Dermis blood vessel endothelial cell (primary cell): ENCODE measurements around the gene GATB. TPM values are rescaled to one million over a fixed set of nuclear protein-coding genes. Genes with fewer than 3 reads are reported as not detected.
"Not testable (repeated sequence)": the region's sequence is repeated elsewhere in the genome, so short reads cannot be mapped to it uniquely, and the experiment has no call there.

Source experiments
- DNase-seq: peaks from one replicate; pipeline ENCODE4 v3.0.0; 2010
- total RNA-seq: library from RNA; depleted of rRNA; stranded (reverse); fragments of >200 nt; gene quantifications from 2 replicates; pipeline ENCODE4 v1.2.3, GENCODE V29; 2014

Gene GATB
- total RNA-seq, 1 donor from 2014 or later: 13.4 TPM

DNA sequence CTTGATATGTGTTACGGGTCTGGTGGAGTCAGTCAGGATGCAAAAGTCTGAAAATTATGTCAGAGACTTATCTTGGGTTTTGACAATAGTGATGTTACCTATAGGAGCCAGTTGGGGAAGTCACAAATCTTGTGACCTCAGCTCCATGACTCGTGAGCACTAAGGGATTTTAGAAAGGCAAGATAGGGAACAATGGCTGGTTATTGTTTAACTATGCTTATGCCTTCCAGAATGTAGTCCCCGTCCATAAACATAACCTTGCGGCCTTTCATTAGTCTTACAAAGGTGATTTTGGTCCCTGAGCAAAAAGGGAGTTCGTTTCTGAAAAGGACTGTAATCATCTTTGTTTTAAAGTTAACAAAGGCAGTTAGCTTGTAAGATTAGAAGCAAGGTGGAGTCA lies 23.9 kb upstream of the GATB start:
- no peak for DNase-seq

DNA sequence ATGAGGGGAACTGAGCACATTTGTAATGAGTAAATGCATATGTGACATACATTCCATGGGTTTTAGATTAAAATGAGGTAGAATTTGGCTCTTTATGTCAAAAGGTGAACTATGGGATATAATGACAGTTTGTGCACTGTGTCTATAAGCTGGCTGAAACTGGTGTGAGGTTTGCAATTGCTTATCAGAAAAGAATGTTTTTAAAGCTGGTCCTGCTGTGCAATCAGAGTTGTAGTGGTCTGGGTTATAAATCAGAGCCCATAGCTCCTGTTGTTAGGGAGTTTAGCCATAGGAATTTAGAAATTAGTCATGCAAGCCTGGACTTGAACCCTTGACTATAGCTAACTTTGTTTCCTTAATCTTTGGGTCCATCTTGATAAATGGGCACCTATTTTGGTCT lies 23.1 kb upstream of the GATB start:
- no peak for DNase-seq

DNA sequence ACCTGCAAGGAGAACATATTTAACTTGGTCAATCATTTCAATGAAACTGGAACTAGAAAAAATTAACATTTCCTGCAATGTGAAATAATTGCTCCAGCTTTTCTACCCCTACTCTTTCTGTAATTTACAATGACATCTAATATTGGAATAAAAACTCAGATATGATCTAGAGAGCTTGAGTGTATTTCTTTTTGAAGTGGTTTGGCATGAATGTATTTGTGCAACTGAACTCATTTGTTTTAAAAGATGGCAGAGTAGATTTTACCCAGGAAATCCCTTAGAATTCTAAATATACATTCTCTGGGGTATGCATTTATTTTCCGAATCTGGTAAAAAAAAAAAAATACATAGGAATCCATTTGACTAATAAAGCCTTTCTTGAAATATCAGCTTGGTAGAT lies 21.5 kb upstream of the GATB start:
- DNase-seq: no peak

DNA sequence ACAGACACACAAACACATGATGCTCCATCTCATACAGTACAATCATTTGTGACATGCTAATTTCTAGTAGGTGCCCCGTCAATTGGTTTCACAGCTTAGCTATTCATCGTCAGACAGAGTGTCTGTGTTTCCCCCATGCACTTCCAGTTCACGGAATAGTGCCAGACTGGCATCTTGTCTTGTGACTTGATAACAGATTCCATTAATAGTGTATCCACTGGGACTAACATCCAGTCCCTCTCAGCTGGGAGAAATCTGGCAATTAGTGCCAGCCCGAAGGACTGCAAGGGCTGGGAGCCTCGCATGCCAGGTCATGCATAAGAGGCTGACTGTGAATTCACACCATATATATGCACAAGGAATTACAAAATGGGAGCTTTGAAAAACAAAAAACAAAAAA lies 20.2 kb upstream of the GATB start:
- DNase-seq: no peak

DNA sequence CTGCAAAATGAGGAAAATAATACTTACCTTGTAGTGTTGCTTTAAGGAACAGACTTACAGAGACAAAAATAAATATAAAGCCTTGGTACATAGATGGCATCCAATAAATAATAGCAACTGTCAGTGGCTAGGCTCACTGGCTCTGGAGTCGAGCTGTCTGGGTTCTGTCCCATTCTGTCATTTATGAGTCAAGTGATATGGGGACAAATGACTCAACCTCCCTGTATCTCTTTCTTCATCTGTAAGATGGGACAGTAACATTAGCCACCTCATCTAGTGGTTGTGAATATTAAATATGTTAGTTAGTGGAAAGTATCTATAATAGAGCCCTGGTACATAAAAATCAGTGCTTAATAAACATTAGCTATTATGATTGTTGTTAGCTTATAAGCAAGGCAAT lies 16.7 kb upstream of the GATB start:
- no peak for DNase-seq

DNA sequence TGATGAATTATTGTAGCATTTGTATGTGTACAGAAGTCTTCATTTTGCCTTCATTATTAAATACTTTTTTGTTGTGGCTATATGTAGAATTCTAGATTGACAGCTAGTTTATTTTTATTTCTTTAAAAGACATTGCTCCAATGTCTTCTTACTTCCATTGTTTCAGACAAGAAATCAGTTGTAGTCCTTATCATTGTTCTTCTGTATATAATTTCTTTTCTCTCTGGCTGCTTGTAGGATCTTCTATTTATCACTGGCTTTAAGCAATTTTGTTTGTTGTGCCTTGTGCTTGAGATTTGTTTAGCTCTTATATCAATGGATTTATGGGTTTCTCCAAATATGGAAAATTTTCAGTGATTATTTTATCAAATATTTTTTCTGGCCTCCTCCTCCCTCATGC lies 13.5 kb upstream of the GATB start:
- DNase-seq: no peak

DNA sequence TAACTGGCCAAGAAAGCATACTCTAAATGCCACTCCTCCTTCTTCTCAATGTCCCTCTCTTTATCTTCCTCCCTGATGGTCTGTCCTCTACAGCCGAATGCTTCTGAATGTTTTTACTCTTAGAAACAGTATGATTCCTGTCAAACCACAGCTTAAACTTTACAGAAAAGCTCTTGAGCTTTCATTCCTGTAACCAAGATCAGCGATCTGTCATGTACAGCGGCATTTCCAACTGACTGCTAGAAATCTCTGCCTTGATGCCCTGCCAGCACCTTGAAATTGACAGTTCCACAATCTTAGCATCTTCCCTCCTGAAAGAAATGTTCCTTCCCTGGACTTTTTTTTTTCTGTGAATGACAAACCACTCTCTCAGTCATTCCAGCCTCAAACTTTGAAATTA lies 11.5 kb upstream of the GATB start:
- no peak for DNase-seq

DNA sequence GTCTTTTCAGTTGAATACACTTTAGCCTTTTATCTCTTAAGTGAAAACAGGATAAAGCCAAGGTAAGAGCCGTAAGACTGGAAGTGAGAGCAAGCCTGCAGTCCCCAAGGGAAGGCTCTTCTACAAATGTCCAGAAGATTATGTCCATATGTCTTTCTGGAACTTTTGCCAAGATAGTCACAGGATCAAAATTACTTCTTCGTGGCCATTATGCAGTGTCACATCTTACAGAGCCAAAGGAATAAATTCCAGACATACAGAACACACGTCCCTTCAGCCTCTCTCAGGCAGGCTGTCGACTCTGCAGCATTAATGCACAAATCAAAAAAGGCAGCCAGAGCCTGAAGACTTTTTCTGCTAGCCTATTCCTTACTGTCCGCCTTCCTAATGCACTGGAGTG lies 10.9 kb upstream of the GATB start:
- no peak for DNase-seq

DNA sequence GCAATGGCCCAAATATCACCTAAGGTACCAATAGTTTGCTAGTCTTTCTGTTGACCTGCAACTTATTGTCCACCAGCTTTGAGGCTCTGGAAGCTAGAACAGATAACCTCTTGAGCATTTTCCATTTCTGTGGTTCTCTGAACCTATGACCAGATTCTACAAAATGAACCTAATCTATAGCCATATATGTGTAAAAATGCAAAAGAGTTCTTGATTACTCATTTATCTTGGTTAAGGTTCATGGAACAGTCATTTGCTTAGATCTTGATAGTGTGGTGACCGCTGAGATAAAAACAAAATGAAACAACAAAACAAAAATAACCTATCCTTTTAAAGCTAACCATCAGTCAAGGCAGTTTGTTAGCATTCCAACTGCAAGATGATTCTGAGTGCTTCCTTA lies 9.3 kb upstream of the GATB start:
- DNase-seq: no peak

DNA sequence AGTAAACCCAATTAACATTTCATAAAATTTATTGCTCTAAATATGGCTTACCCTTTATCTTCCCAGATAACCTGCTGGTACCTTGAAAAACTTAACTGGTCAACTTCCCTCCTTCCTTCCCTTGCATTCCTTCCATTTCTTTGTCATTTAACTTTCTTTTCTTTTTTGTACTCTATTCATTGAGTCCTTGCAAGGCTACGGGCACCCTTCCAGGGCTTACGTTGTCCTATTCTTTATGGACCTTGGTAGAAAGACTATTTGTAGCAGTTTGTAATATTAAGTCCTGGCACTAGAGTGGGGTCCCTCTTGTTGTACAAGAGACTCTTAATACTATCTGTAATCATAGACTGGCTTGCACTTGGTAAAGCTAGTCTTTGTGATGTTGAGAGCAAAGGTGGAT lies 8.0 kb upstream of the GATB start:
- no peak for DNase-seq

DNA sequence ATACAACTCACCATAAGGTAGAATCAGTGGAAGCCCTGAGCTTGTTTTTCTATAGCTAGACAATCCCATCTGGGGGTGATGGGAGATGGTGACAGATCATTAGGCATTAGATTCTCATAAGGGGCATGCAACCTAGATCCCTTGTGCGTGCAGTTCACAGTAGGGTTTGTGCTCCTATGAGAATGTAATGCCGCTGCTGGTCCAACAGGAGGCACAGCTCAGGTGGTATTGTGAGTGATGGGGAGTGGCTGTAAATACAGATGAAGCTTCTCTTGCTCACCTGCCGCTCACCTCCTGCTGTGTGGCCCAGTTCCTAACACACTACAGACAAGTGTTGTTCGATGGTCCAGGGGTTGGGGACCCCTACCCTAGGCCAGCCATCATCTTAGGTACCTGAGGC lies 5.9 kb upstream of the GATB start:
- no peak for DNase-seq

DNA sequence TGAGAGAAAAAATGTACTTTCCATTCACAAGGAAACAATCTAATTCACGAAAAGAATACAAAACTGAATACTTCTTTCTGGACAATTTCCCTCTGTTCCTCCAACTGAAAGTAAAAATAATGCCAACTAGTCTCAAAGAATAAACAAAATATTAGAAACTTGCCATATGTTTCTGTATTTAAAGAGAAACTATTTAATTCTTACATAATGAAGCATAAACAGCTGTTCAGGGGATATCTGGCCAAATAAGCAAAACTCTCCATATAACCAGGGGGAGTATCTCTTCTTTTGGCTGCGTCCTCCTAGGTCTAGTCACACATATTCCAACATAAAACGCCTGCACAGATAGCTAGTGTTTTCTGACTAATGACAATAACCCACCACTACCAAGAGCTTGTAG lies 805 bp downstream of the GATB start:
- no peak for DNase-seq

DNA sequence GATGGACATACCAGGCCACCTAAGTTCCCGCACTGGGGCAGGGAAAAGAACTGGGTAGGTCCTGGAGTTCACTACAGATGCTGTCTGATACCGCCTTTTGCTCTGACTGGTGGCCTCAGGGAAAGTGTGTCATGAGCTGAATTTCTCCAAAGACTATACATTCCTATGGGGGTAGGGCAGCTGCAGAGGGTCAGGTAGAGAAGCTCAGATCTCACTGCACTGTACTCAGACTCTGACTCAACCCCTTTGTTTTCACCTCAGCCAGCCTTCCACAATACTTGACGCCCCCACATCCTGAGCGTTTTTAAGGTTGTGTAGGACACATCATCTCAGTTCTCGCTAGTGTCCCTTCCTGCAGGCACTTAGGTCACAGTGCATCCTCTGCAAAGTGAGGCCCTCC lies 7.8 kb downstream of the GATB start:
- DNase-seq: peak; percentile 70

DNA sequence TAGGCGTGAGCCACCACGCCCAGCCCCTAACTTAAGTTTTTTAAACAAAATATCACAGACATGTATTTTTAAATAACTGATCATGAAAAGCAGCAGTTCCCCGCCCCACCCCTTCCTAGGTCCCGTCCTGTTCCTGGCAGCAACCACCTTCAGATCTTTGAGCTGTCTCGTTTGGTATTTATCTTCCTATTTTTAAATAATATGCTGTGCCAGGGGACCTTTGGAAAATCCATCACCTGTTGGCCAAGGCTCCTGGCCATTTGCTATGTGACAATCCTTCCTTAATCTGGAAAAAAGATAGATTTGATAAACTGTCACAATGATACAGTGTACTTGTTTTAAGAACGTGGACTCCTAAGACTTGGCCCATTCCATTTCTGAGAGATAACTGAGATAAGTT lies 10.7 kb downstream of the GATB start:
- DNase-seq: no peak

DNA sequence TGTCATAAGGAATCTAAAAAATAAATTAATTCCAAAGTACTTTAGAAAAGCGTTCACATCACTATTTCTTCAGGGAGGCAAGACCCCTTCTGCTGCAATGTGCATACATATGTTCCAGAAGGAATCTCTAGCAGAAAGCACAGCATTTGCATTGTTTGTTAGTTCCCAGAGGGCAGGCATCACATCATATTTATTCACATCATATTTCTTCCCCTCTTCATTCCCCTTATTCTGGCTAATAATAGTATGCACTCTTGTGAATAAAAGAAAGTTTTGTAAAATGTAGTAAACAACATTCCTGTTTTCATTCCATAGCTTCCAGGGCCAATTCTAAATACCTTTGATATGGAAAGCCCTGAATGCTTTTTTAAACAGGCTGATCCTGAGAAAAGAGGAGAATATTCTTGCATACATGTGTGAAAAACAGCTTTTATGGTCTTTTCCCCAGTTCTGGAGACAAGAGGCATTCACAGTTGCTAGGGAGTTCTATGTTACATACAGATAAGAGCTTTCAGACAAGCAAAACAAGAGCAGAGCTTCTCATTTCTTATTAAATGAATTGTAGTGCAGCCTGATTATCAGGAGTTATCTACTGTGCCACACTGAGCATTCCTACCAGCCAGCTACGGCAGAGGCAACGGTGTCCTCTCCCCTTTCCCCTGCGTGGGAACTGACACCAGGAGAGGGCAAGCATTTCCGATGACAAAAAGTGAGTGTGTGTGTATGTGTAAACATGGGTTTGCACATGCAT lies 15.2 kb downstream of the GATB start:
- peak; percentile 12 for DNase-seq

DNA sequence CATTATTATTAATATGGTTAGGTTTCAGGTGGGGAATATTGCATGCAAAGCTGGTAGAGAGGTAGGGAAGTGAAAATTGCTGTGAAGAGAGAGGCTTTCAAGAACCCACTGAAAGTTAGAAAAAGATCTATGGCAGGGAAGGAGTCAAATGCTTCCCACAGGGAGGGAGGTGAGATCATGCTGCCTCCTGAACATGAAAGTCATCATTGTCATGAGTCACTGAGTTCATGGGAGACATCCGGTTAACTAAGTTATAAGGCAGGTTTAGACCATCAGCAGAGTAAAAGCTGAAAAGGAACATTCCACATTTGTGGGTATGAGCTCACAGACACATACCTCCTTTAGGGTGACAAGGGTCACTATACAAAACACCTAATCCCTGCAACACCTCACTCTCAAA lies 16.2 kb downstream of the GATB start:
- peak; percentile 91 for DNase-seq

DNA sequence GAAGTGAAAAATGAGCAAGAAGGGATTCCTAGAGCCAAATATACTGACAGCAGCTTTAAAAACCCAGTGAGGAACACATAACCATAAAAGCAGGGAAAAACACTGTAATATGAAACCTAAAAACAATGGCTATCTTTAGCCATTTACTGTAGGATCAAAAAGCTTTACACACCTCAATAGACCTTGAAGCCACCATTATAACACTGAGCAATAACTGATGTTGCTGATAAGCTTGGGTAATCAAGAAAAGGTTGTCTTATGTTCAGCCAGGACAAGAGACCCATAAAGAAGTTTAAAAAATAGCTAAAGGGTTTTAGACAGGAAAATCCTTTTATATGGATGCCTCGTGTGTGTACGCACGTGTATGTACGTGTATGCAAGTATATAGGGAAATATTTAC lies 16.9 kb downstream of the GATB start:
- DNase-seq: no peak

DNA sequence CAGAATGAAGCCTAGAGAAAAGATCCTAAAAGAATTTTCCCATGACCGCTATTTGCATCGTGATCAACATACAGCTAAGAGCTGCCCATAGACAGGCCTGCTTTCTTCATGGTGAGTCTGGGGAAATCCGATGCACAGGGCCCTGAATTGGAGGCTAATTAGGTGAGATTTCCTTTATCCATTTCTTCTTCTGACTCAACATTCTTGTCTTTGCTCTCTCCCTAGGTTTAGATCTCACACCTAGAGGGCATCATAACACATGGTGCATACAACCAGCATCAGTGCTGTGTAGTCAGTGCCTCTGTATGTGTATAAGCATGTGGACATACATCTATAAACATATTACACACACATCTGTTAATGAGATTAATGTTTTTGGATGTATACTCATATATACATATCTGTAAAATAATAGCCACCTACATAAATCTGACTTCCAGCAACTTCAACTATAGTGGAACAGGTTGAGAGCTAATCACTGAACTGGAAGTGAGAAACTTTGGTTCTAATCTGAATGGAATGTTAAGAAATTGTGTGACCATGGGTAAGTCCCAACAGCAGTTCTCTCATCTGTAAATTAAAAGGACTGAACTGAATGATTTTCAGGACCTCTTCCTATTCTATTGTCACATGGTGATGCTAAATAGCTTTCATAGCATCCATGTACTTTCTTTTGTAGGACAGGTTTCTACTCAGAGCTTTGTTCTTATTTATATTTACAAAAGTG lies 17.5 kb downstream of the GATB start:
- DNase-seq: no peak

DNA sequence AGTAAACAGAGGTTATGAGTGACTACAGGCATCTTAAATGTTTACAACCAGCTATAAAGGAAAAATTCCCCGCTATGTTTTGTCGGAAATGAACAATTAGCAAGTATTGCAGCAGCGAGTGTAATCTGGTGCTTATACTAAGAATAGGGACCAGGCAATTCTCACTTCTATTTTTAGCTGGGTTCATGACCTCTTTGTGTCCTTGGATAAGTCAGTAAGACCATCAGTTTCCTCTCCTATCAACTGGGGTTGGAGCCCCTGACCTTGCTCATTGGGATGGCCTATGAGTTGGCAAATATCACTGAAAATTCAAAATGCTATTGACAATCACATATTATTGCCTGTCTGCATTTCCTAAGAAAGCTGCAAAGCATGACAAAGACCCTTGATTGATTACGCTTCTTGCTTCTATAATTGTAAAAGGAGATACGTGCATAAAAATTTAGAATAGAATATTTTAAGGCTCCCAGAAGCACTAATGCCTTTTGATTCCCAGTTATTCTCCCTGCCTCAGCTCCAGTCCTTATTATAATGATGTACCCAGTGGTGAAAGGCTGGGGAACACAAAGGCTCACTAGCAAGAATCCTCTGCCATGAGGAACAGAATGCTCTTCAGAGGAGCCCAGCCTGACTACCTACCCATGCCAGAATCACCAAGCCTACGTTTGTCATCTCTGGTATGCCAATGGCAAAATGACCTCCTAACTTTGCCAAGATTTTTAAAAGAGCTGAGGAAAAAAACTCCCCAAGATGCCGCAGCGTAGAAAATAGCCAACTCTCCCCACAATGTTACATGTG lies 21.9 kb downstream of the GATB start:
- no peak for DNase-seq

DNA sequence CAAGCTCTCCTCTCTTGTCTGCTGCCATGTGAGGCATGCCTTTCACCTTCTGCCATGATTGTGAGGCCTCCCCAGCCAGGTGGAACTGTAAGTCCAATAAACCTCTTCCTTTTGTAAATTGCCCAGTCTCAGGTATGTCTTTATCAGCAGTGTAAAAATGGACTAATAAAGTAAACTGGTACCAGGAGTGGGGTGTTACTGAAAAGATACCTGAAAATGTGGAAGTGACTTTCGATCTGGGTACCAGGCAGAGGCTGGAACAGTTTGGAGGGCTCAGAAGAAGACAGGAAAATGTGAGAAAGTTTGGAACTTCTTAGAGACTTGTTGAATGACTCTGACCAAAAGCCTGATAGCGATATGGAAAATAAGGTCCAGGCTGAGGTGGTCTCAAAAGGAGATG lies 24.0 kb downstream of the GATB start:
- DNase-seq: not testable (repeated sequence)

DNA sequence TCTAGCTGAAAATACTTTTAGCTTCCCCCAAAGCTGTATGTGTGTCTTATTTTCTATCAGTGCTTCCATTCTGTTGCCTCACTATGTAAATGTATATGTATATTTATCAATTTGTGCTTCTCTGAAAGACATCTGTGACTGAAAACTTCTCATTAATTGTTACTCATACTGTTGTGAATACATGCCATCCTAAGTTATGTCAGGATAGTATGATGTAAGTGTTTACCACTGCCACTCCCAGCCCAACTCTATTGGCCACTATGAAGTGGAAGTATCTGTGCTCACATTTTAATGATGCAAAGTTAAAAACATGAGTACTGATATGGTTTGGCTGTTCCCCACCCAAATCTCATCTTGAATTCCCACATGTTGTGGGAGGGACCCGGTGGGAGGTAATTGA lies 24.4 kb downstream of the GATB start:
- DNase-seq: no peak

DNA sequence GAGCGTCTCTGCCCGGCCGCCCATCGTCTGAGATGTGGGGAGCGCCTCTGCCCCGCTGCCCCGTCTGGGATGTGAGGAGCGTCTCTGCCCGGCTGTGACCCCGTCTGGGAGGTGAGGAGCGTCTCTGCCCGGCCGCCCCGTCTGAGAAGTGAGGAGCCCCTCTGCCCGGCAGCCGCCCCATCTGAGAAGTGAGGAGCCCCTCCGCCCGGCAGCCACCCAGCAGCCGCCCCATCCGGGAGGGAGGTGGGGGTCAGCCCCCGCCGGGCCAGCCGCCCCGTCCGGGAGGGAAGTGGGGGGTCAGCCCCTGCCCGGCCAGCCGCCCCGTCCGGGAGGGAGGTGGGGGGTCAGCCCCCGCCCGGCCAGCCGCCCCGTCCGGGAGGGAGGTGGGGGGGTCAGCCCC lies 29.1 kb downstream of the GATB start:
- not testable (repeated sequence) for DNase-seq

DNA sequence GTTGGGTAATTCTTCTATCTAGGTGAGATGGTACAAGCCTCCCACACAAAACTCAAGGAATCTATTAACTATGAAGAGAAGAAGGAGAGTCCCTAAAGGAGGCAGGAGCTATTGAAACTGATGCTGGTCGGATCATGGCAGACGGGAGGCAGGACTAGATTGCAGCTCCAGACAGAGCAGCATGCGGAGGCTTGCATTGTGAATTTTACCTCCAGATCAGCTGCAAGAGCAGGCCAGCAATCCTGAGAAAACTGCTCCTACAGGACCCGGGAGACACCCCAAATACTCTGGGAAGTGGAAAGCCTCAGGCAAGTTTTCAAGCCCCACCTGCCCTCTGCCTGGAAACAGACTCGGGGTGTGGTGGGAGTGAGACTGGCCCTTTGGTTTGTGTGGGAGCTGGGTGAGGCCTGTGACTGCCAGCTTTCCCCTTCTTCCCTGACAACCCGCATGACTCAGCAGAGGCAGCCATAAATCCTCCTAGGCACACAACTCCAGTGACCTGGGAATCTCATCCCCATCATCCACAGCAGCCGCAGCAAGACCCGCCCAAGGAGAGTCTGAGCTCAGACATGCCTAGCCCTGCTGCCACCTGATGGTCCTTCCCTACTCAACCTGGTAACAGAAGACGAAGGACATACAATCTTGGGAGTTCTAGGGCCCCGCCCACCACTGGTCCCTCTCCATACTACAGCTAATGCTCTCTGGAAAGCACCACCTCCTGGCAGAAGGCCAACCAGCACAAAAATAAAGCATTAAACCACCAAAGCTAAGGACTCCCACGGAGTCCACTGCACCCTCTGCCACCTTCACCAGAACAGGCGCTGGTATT lies 30.9 kb downstream of the GATB start:
- DNase-seq: no peak
